Measurements from ENCODE around the gene G3BP1.
"Not testable (repeated sequence)": the region's sequence is repeated elsewhere in the genome, so short reads cannot be mapped to it uniquely, and the experiment has no call there.

The G3BP1 gene

DNA sequence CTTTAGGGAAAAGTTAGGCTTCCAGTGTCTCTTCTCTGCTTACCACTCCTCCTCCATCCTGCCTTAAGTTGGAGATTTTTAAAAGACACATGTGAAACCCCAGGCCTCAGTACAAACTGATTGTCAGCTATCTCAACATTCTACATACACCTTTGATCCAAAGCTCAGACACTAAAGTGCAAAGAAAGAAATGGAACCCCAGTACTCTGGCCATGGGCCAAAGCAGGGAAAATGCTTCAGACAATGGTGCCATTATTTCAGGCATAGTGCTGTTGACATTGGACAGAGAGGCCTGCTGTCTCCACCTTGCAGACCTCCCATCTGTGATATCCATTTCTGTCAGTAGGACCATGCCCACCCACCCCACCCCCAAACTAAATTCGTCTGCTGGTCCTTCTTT lies 49.1 kb downstream of the G3BP1 start:
- H3K36me3 ChIP-seq = peaks cover 0 to 9% (median 0%) of the 10 kb centered on the region in 3 donors
- no peak overlapping the region for H3K27ac ChIP-seq
- no peak for DNase-seq
- H3K4me1 ChIP-seq = no peaks in the 10 kb centered on the region
- TF ChIP-seq, protein P1, sequence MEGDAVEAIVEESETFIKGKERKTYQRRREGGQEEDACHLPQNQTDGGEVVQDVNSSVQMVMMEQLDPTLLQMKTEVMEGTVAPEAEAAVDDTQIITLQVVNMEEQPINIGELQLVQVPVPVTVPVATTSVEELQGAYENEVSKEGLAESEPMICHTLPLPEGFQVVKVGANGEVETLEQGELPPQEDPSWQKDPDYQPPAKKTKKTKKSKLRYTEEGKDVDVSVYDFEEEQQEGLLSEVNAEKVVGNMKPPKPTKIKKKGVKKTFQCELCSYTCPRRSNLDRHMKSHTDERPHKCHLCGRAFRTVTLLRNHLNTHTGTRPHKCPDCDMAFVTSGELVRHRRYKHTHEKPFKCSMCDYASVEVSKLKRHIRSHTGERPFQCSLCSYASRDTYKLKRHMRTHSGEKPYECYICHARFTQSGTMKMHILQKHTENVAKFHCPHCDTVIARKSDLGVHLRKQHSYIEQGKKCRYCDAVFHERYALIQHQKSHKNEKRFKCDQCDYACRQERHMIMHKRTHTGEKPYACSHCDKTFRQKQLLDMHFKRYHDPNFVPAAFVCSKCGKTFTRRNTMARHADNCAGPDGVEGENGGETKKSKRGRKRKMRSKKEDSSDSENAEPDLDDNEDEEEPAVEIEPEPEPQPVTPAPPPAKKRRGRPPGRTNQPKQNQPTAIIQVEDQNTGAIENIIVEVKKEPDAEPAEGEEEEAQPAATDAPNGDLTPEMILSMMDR (IDR thresholded peaks at IDR 0.05) = no peak
- intact Hi-C loops (cut with DNase I; ENCODE audit: low total_unique reads) = loop anchor here (5.0 to 10.0 kb wide), 2 partner anchors 454 to 526 kb away; no protein-coding TSS in a partner anchor
- no peaks in the 10 kb centered on the region for H3K27me3 ChIP-seq
- no peaks in the 10 kb centered on the region for H3K9me3 ChIP-seq
- no peak overlapping the region for H3K4me3 ChIP-seq

GRCh38 chr5:151822141-151822540 lies 50.4 kb downstream of the G3BP1 start:
- H3K27ac ChIP-seq = no peak overlapping the region
- no peaks in the 10 kb centered on the region for H3K4me1 ChIP-seq
- intact Hi-C loops (cut with DNase I; ENCODE audit: low total_unique reads) = loop anchor here (5.0 to 10.0 kb wide), 2 partner anchors 453 to 525 kb away; no protein-coding TSS in a partner anchor
- no peaks in the 10 kb centered on the region for H3K27me3 ChIP-seq
- TF ChIP-seq, protein P1 (IDR thresholded peaks at IDR 0.05) = no peak
- no peaks in the 10 kb centered on the region for H3K9me3 ChIP-seq
- H3K4me3 ChIP-seq = no peak overlapping the region
- H3K36me3 ChIP-seq = no peaks in the 10 kb centered on the region
- DNase-seq = no peak

- Histone ChIP-seq H3K4me3 (no peak overlapping the region), H3K9me3 (no peaks in the 10 kb centered on the region), H3K36me3 (peaks cover 0 to 8% (median 8%) of the 10 kb centered on the region in 3 donors), H3K27ac (no peak overlapping the region), H3K4me1 (no peaks in the 10 kb centered on the region), H3K27me3 (no peaks in the 10 kb centered on the region)
- TF ChIP-seq, protein P1 (IDR thresholded peaks at IDR 0.05) = peak; percentile 79 to 92
- DNase-seq = peak in 1 of 2 donors; percentile 45
- intact Hi-C loops (cut with DNase I; ENCODE audit: low total_unique reads) = loop anchor here (5.0 to 10.0 kb wide), 2 partner anchors 317 to 449 kb away; no protein-coding TSS in a partner anchor
Observed at GRCh38 chr5:151825445-151825844, 53.7 kb downstream of the G3BP1 start.

- H3K36me3 ChIP-seq = peaks cover 0 to 8% (median 8%) of the 10 kb centered on the region in 3 donors
- no peaks in the 10 kb centered on the region for H3K4me1 ChIP-seq
- DNase-seq = no peak
- no peak overlapping the region for H3K27ac ChIP-seq
- no peak overlapping the region for H3K4me3 ChIP-seq
- no peaks in the 10 kb centered on the region for H3K27me3 ChIP-seq
- TF ChIP-seq, protein P1 (IDR thresholded peaks at IDR 0.05) = no peak
- peaks cover 6 to 20% (median 14%) of the 10 kb centered on the region in 3 donors for H3K9me3 ChIP-seq
- intact Hi-C loops (cut with DNase I; ENCODE audit: low total_unique reads) = loop anchor here (5.0 to 10.0 kb wide), 2 partner anchors 313 to 445 kb away; no protein-coding TSS in a partner anchor
Observed at GRCh38 chr5:151829370-151829769, 57.6 kb downstream of the G3BP1 start.

- DNase-seq; intact Hi-C loops (cut with DNase I; ENCODE audit: low total_unique reads); H3K27ac ChIP-seq; H3K4me1 ChIP-seq; H3K27me3 ChIP-seq; H3K36me3 ChIP-seq; H3K4me3 ChIP-seq: not testable (repeated sequence)
- H3K9me3 ChIP-seq = peaks cover 9 to 45% (median 42%) of the 10 kb centered on the region in 3 donors
Observed at GRCh38 chr5:151832843-151833242, 61.1 kb downstream of the G3BP1 start.

DNA sequence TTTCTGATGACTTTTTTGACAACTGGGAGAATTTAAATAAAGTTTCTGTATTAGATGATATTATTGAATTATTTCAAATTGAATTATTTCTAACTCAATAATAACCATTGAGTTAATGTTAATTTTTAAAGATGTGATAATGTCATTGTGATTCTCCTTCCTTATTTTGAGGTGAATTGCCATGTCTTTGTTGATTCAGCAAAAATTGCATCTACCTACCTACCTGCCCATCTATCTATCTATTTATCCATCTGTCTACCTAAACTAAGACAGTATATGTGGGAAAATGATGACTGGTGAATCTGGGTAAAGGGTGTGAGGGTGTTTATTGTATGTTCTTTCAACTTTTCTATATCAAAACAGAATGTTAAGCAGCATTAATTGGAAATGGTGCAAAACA lies 75.0 kb downstream of the G3BP1 start:
- Histone ChIP-seq H3K4me1 (peaks cover 0 to 4% (median 0%) of the 10 kb centered on the region in 4 donors), H3K27ac (no peak overlapping the region), H3K36me3 (no peaks in the 10 kb centered on the region), H3K9me3 (peaks cover 0 to 5% (median 0%) of the 10 kb centered on the region in 3 donors), H3K27me3 (no peaks in the 10 kb centered on the region), H3K4me3 (no peak overlapping the region)
- DNase-seq = no peak
- TF ChIP-seq, protein P1 (IDR thresholded peaks at IDR 0.05) = no peak
- intact Hi-C loops (cut with DNase I; ENCODE audit: low total_unique reads) = no loop called here

All from tibial artery (tissue), 4 donors.